CD4-positive, alpha-beta T cell treated with Interferon alpha-2 for 1 hour (primary cell): ENCODE measurements around the gene CA10.

Source experiments
- DNase-seq, 2 donors: peaks; one replicate each; pipeline ENCODE4 v3.0.0-alpha.2; 2020 to 2022

CA10 gene

GRCh38 chr17:51710634-51710979 lies 447.9 kb downstream of the CA10 start:
- DNase-seq: no peak

- DNase-seq: no peak
Measured at GRCh38 chr17:51709694-51710633, 448.6 kb downstream of the CA10 start.

GRCh38 chr17:51707216-51707615 lies 451.3 kb downstream of the CA10 start:
- no peak for DNase-seq

GRCh38 chr17:51706093-51706492 lies 452.4 kb downstream of the CA10 start:
- no peak for DNase-seq

- no peak for DNase-seq
Measured at GRCh38 chr17:51703361-51704341, 454.9 kb downstream of the CA10 start.

- DNase-seq: no peak
Measured at GRCh38 chr17:51702963-51703360, 455.6 kb downstream of the CA10 start.

GRCh38 chr17:51701501-51701900 lies 457.0 kb downstream of the CA10 start:
- DNase-seq: no peak

- no peak for DNase-seq
Measured at GRCh38 chr17:51700011-51700760, 458.3 kb downstream of the CA10 start.

- DNase-seq: no peak
Measured at GRCh38 chr17:51699303-51699702, 459.2 kb downstream of the CA10 start.

GRCh38 chr17:51692917-51693316 lies 465.6 kb downstream of the CA10 start:
- DNase-seq: no peak

- no peak for DNase-seq
Measured at GRCh38 chr17:51687887-51688286, 470.6 kb downstream of the CA10 start.

- no peak for DNase-seq
Measured at GRCh38 chr17:51685287-51685909, 473.1 kb downstream of the CA10 start.

GRCh38 chr17:51684214-51684613 lies 474.3 kb downstream of the CA10 start:
- no peak for DNase-seq

- DNase-seq: no peak
Measured at GRCh38 chr17:51683291-51683690, 475.2 kb downstream of the CA10 start.

GRCh38 chr17:51682115-51682514 lies 476.4 kb downstream of the CA10 start:
- DNase-seq: no peak

GRCh38 chr17:51677875-51678274 lies 480.6 kb downstream of the CA10 start:
- DNase-seq: no peak

- no peak for DNase-seq
Measured at GRCh38 chr17:51676691-51677487, 481.6 kb downstream of the CA10 start.

GRCh38 chr17:51674579-51675255 lies 483.8 kb downstream of the CA10 start:
- no peak for DNase-seq

- no peak for DNase-seq
Measured at GRCh38 chr17:51673070-51673469, 485.4 kb downstream of the CA10 start.

- DNase-seq: no peak
Measured at GRCh38 chr17:51672065-51672464, 486.4 kb downstream of the CA10 start.

- no peak for DNase-seq
Measured at GRCh38 chr17:51670899-51671298, 487.6 kb downstream of the CA10 start.
